IPS-18c (cell line): Measurements from ENCODE around the gene IL36G.

Experiments
- H3K4me3 ChIP-seq: 2 replicates; pipeline ENCODE4 v1.7.0; 2013; ENCODE audit warnings: low read depth, mild to moderate bottlenecking, low read length, moderate library complexity; ENCODE audit not compliant: insufficient read depth
- H3K9me3 ChIP-seq: one replicate; pipeline ENCODE4 v1.6.1; 2013; ENCODE audit warnings: mild to moderate bottlenecking, low read length, moderate library complexity; ENCODE audit not compliant: control insufficient read depth, insufficient read depth

The IL36G gene

GRCh38 chr2:113007250-113007649, 29.4 kb downstream of the IL36G start:
- Histone ChIP-seq H3K4me3 (no peak overlapping the region), H3K9me3 (no peaks in the 10 kb centered on the region)

- H3K9me3 ChIP-seq = no peaks in the 10 kb centered on the region
- H3K4me3 ChIP-seq = no peak overlapping the region
These were observed 31.8 kb downstream of the IL36G start for GRCh38 chr2:113009622-113010021.

- H3K9me3 ChIP-seq = no peaks in the 10 kb centered on the region
- H3K4me3 ChIP-seq = no peak overlapping the region
These were observed 32.3 kb downstream of the IL36G start for GRCh38 chr2:113010088-113010487.

- Histone ChIP-seq H3K4me3 (no peak overlapping the region), H3K9me3 (no peaks in the 10 kb centered on the region)
These were observed 33.3 kb downstream of the IL36G start for GRCh38 chr2:113011108-113011507.

- no peak overlapping the region for H3K4me3 ChIP-seq
These were observed 34.9 kb downstream of the IL36G start for GRCh38 chr2:113012436-113013335.

GRCh38 chr2:113013336-113013661, 35.5 kb downstream of the IL36G start:
- no peaks in the 10 kb centered on the region for H3K9me3 ChIP-seq
- no peak overlapping the region for H3K4me3 ChIP-seq

More at GRCh38 chr2:113012436-113013335, 34.9 kb downstream of the IL36G start:
- H3K9me3 ChIP-seq = no peaks in the 10 kb centered on the region

- Histone ChIP-seq H3K4me3 (no peak overlapping the region), H3K9me3 (no peaks in the 10 kb centered on the region)
These were observed 36.3 kb downstream of the IL36G start for GRCh38 chr2:113014067-113014466.

- Histone ChIP-seq H3K4me3 (no peak overlapping the region), H3K9me3 (no peaks in the 10 kb centered on the region)
These were observed 37.2 kb downstream of the IL36G start for GRCh38 chr2:113015042-113015441.

- H3K4me3 ChIP-seq = no peak overlapping the region
These were observed 37.8 kb downstream of the IL36G start for GRCh38 chr2:113015655-113016054.

GRCh38 chr2:113018509-113018908, 40.7 kb downstream of the IL36G start:
- Histone ChIP-seq H3K4me3 (no peak overlapping the region), H3K9me3 (no peaks in the 10 kb centered on the region)

More at GRCh38 chr2:113015655-113016054, 37.8 kb downstream of the IL36G start:
- H3K9me3 ChIP-seq = no peaks in the 10 kb centered on the region

GRCh38 chr2:113021312-113021711, 43.5 kb downstream of the IL36G start:
- no peaks in the 10 kb centered on the region for H3K9me3 ChIP-seq
- H3K4me3 ChIP-seq = no peak overlapping the region

- Histone ChIP-seq H3K4me3 (no peak overlapping the region), H3K9me3 (no peaks in the 10 kb centered on the region)
These were observed 47.0 kb downstream of the IL36G start for GRCh38 chr2:113024764-113025163.

- H3K9me3 ChIP-seq = no peaks in the 10 kb centered on the region
- H3K4me3 ChIP-seq = no peak overlapping the region
These were observed 47.9 kb downstream of the IL36G start for GRCh38 chr2:113025737-113026136.

GRCh38 chr2:113027691-113028090, 49.9 kb downstream of the IL36G start:
- Histone ChIP-seq H3K9me3 (no peaks in the 10 kb centered on the region), H3K4me3 (no peak overlapping the region)

- H3K4me3 ChIP-seq = no peak overlapping the region
- no peaks in the 10 kb centered on the region for H3K9me3 ChIP-seq
These were observed 50.3 kb downstream of the IL36G start for GRCh38 chr2:113028112-113028511.

GRCh38 chr2:113032737-113033136, 54.9 kb downstream of the IL36G start:
- Histone ChIP-seq H3K4me3 (no peak overlapping the region), H3K9me3 (no peaks in the 10 kb centered on the region)

- H3K9me3 ChIP-seq = no peaks in the 10 kb centered on the region
- no peak overlapping the region for H3K4me3 ChIP-seq
These were observed 56.2 kb downstream of the IL36G start for GRCh38 chr2:113034016-113034415.
